ENCODE measurements around the gene NECAB2. TPM values are rescaled to one million over a fixed set of nuclear protein-coding genes. Genes with fewer than 3 reads are reported as not detected.

NECAB2 gene
- total RNA-seq, 1 donor from 2014 or later = 1.8 TPM

- Mint-ChIP-seq H3K9me3 (peaks cover 4% of the 10 kb centered on the region), H3K4me1 (no peaks in the 10 kb centered on the region), H3K27me3 (ENCODE audit: low read depth) (peaks cover 8% of the 10 kb centered on the region), H3K4me3 (no peak overlapping the region), H3K36me3 (no peaks in the 10 kb centered on the region), H3K27ac (no peak overlapping the region)
- DNase-seq (ENCODE audit: low spot score in 2 of 2, unreplicated experiment in 2 of 2) = no peak
- no peak for TF ChIP-seq CTCF (IDR thresholded peaks at IDR 0.05; ENCODE audit: unreplicated experiment)
Observed at GRCh38 chr16:84007520-84007919, 39.5 kb downstream of the NECAB2 start.

- Mint-ChIP-seq H3K27ac (no peak overlapping the region), H3K27me3 (ENCODE audit: low read depth) (peaks cover 8% of the 10 kb centered on the region), H3K36me3 (no peaks in the 10 kb centered on the region), H3K4me1 (no peaks in the 10 kb centered on the region), H3K9me3 (peaks cover 4% of the 10 kb centered on the region), H3K4me3 (no peak overlapping the region)
- no peak for DNase-seq (ENCODE audit: low spot score in 2 of 2, unreplicated experiment in 2 of 2)
- no peak for TF ChIP-seq CTCF (IDR thresholded peaks at IDR 0.05; ENCODE audit: unreplicated experiment)
Observed at GRCh38 chr16:84007965-84008364, 39.9 kb downstream of the NECAB2 start.

- Mint-ChIP-seq H3K36me3 (no peaks in the 10 kb centered on the region), H3K27me3 (ENCODE audit: low read depth) (peaks cover 8% of the 10 kb centered on the region), H3K9me3 (peaks cover 4% of the 10 kb centered on the region), H3K4me1 (no peaks in the 10 kb centered on the region), H3K27ac (no peak overlapping the region), H3K4me3 (no peak overlapping the region)
- TF ChIP-seq CTCF (IDR thresholded peaks at IDR 0.05; ENCODE audit: unreplicated experiment) = no peak
- DNase-seq (ENCODE audit: low spot score in 2 of 2, unreplicated experiment in 2 of 2) = no peak
Observed at GRCh38 chr16:84009282-84009681, 41.2 kb downstream of the NECAB2 start.

- peak; percentile 50 to 62 for DNase-seq (ENCODE audit: low spot score in 2 of 2, unreplicated experiment in 2 of 2)
- H3K27me3 Mint-ChIP-seq (ENCODE audit: low read depth) = no peaks in the 10 kb centered on the region
- peaks cover 9% of the 10 kb centered on the region for H3K9me3 Mint-ChIP-seq
- no peaks in the 10 kb centered on the region for H3K36me3 Mint-ChIP-seq
- H3K27ac Mint-ChIP-seq = no peak overlapping the region
- no peaks in the 10 kb centered on the region for H3K4me1 Mint-ChIP-seq
- no peak for TF ChIP-seq CTCF (IDR thresholded peaks at IDR 0.05; ENCODE audit: unreplicated experiment)
- no peak overlapping the region for H3K4me3 Mint-ChIP-seq
Observed at GRCh38 chr16:84013787-84014569, 45.9 kb downstream of the NECAB2 start.

GRCh38 chr16:84014570-84015327 is 46.7 kb downstream of the NECAB2 start:
- Mint-ChIP-seq H3K27ac (no peak overlapping the region), H3K4me3 (no peak overlapping the region), H3K27me3 (ENCODE audit: low read depth) (no peaks in the 10 kb centered on the region), H3K4me1 (no peaks in the 10 kb centered on the region), H3K36me3 (no peaks in the 10 kb centered on the region), H3K9me3 (peaks cover 11% of the 10 kb centered on the region)
- TF ChIP-seq CTCF (IDR thresholded peaks at IDR 0.05; ENCODE audit: unreplicated experiment) = no peak
- no peak for DNase-seq (ENCODE audit: low spot score in 2 of 2, unreplicated experiment in 2 of 2)
